Brain microvascular endothelial cell (primary cell): ENCODE data around the gene SBDS.
"Not testable (repeated sequence)": the region's sequence is repeated elsewhere in the genome, so short reads cannot be mapped to it uniquely, and the experiment has no call there.

Experiments used
- DNase-seq: peaks from one replicate; pipeline ENCODE4 v3.0.0-alpha.2; 2020
- H3K27ac ChIP-seq: fragments of 250-450 bp; sonication (Bioruptor Pico); 2 replicates; pipeline ENCODE4 v1.5.1; 2020; ENCODE audit warnings: mild to moderate bottlenecking, moderate library complexity
- H3K27me3 ChIP-seq: fragments of 250-450 bp; sonication (Bioruptor Pico); replicated peaks from 2 replicates; pipeline ENCODE4 v1.5.1; 2020; ENCODE audit warnings: mild to moderate bottlenecking
- H3K36me3 ChIP-seq: fragments of 250-450 bp; sonication (Bioruptor Pico); replicated peaks from 2 replicates; pipeline ENCODE4 v1.5.1; 2020; ENCODE audit warnings: mild to moderate bottlenecking
- H3K4me3 ChIP-seq: 2 replicates; pipeline ENCODE4 v1.5.1; 2011; ENCODE audit warnings: low read depth, mild to moderate bottlenecking, control low read depth, low read length, moderate library complexity
- CTCF ChIP-seq: IDR thresholded peaks from 2 replicates; pipeline ENCODE4 v1.5.1; 2011; ENCODE audit warnings: low read depth, mild to moderate bottlenecking, moderate library complexity, low read length, control low read depth, inconsistent platforms; ENCODE audit errors: missing control alignments
- in situ Hi-C: cut with HindIII; loops from 2 replicates; pipeline ENCODE4 v1.10.0; 2017; ENCODE audit warnings: low sequenced_read_pairs, low pct_ligation_motif_present

SBDS gene

GRCh38 chr7:66995050-66995776 is at the start of gene SBDS:
TSS of gene SBDS (minus strand) at chr7:66995586. CDS start at chr7:66995417, 169 bp downstream.
- DNase-seq: peak; percentile 98
- H3K27ac ChIP-seq: peak within 1 kb of the TSS; percentile 92

GRCh38 chr7:67043559-67043930 is 48.2 kb upstream of the SBDS start:
- DNase-seq, in situ Hi-C loops, H3K27me3 ChIP-seq, H3K36me3 ChIP-seq, H3K4me3 ChIP-seq: not testable (repeated sequence)
- H3K27ac ChIP-seq: peak overlapping the region; percentile 4

More at GRCh38 chr7:66995050-66995776, at the start of gene SBDS:
- H3K4me3 ChIP-seq: peak within 1 kb of the TSS; percentile 71
- H3K36me3 ChIP-seq: peaks cover 17% of the 10 kb centered on the region
- in situ Hi-C loops, H3K27me3 ChIP-seq: not testable (repeated sequence)

DNA sequence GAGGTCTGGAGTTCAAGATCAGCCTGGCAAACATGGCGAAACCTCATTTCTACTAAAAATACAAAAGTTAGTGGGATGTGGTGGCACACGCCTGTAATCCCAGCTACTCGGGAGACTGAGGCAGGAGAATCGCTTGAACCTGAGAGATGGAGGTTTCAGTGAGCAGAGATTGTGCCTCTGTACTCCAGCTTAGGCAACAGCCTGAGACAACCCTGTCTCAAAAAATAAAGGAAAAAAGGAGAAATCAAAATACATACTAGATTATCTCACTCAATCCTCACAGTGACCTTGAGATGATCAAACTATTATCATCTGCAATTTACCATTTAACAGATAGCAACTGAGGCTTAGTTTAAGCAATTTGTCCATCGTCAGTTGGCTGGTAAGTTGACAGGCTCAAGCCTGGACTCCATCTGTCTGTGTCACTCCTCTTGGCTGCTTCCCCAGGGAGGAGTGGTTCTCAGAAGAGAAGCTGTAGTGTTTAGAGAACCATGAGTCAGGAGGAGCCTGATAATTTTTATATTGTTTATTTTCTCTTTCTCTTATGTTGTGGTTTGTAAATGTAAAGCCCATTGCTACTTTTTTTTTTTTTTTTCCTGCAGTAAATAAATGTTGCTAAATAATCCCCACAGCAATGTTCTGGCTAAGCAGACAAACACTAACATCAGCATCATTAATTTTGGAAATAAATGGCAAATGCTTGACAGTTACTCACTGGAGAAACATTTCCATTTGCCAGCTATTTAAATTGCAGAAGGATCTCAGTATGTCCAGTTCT is 47.6 kb upstream of the SBDS start:
- peak; percentile 87 for DNase-seq
- peak overlapping the region; percentile 29 for H3K27ac ChIP-seq
- in situ Hi-C loops, H3K27me3 ChIP-seq, H3K4me3 ChIP-seq, H3K36me3 ChIP-seq: not testable (repeated sequence)

DNA sequence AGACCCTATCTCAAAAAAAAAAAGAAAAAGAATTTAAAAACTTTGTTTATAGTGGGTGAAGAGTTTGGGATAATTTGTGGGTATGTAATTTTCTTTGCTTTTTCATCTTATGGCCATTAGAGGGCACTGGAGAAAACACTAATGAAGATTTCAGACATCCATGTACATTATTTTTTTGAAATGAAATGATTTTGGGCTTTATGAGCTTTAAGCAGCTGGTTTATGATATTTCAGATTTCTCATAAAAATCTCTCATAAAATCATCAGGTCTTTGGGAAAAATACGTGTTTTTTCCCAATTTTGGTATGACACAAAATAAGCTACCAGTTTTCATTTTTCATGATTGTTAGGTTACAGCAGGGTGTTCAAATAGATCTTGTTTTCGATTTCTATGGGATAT is 45.4 kb upstream of the SBDS start:
- H3K27me3 ChIP-seq, H3K27ac ChIP-seq, H3K4me3 ChIP-seq, DNase-seq, in situ Hi-C loops, H3K36me3 ChIP-seq: not testable (repeated sequence)

DNA sequence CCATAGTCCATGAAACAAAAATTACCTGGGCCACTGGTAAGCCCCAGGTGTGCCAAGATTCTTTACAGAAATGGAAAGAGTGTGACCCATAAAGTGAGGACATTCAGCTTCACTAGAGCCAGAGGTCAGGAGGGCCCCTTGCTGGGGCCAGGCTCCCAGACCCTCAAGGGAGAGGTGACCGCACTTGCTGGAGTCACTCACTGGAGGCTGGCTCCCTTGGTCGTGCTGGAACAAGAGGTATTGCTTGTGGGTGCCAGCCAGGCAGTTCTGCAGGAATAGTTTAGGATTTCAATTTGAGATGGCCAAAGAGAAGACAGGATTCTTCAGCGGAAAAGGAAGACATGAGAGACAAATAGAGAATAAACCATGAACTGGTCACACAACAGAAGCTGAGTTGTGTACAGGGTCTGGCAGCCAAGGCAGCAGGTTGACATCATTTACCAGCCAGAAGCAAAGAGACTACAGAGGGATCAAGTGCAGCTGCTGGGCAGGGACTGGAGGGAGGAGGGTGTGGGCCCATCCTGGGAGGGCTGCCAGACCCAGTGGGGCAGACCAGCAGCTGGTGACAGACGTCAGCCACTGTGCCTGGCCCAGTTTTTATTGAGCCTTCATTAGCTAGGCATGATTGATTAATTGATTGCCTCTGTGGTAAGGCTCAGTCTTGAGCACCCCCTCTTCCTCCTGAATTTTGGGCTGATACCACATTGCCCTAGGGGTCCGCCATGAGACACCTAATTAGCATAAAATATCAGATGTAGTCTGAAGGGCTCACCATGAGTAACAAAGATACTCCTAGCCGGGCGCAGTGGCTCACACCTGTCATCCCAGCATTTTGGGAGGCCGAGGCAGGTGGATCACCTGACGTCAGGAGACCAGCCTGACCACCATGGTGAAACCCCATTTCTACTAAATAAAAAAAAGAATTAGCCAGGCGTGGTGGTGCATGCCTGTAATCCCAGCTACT is 41.3 kb upstream of the SBDS start:
- H3K4me3 ChIP-seq, H3K36me3 ChIP-seq, H3K27me3 ChIP-seq, in situ Hi-C loops, H3K27ac ChIP-seq, DNase-seq: not testable (repeated sequence)

- in situ Hi-C loops: no loop called here
- Histone ChIP-seq H3K4me3 (no peak overlapping the region), H3K27ac (no peak overlapping the region), H3K27me3 (no peaks in the 10 kb centered on the region), H3K36me3 (peaks cover 2% of the 10 kb centered on the region)
- TF ChIP-seq CTCF: no peak
- DNase-seq: no peak
Measured at GRCh38 chr7:67033251-67033650, 37.9 kb upstream of the SBDS start.

- H3K4me3 ChIP-seq, H3K36me3 ChIP-seq, H3K27ac ChIP-seq, H3K27me3 ChIP-seq, in situ Hi-C loops, DNase-seq: not testable (repeated sequence)
Measured at GRCh38 chr7:67031685-67032084, 36.3 kb upstream of the SBDS start.

GRCh38 chr7:67025459-67025858 is 30.1 kb upstream of the SBDS start:
- Histone ChIP-seq H3K27ac (peak overlapping the region; percentile 67), H3K36me3 (peaks cover 13% of the 10 kb centered on the region)
- peak; percentile 85 for DNase-seq
- H3K27me3 ChIP-seq, in situ Hi-C loops, H3K4me3 ChIP-seq: not testable (repeated sequence)

GRCh38 chr7:67022511-67022910 is 27.1 kb upstream of the SBDS start:
- H3K27ac ChIP-seq: no peak overlapping the region
- peaks cover 22% of the 10 kb centered on the region for H3K36me3 ChIP-seq
- no peak for TF ChIP-seq CTCF
- no peak for DNase-seq
- in situ Hi-C loops: no loop called here
- no peak overlapping the region for H3K4me3 ChIP-seq
- H3K27me3 ChIP-seq: no peaks in the 10 kb centered on the region
